DMS53 treated with DMSO at 0.1 percent for 48 hours (cell line): ENCODE data around the gene INSC.

ENCODE experiments used
- DNase-seq: peaks from one replicate; lab custom pipeline; 2025; ENCODE audit not compliant: unreplicated experiment; lab: John Stamatoyannopoulos, UW

The INSC gene

DNA sequence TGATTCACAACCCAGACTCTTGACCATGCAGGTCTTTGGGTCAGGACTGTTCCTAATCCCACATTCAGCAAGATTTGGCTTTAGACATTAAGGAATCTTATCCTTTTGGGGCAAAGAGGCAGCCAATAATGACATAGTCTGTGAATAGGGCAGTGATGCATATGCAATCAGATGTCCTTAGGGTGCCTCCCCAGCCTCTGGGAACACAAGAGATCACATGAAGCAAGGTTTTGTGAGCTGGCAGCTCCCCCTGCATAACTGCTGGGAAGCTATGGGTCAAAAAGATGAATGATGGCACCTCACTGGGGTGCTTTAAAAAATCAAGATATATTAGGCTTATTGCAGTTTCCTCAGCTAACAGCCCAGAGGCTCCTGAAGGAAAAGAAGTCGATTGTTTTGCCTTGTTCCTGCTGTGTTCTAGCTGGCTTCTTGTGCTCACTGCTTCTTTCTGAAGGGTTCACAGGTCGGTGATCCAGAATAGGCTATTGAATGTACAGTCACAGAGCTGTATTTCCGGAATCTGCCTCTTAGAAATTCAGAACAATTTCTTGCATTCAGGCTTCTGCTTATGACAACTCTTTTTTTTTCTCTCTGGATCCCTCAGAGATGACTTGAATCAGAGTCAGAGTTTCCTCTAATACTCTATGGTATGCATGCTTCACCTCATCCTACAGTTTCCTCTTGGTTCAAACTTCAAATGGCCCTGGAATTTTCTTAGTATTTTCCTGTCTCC lies 31.7 kb downstream of the INSC start:
- DNase-seq, result no peak

DNA sequence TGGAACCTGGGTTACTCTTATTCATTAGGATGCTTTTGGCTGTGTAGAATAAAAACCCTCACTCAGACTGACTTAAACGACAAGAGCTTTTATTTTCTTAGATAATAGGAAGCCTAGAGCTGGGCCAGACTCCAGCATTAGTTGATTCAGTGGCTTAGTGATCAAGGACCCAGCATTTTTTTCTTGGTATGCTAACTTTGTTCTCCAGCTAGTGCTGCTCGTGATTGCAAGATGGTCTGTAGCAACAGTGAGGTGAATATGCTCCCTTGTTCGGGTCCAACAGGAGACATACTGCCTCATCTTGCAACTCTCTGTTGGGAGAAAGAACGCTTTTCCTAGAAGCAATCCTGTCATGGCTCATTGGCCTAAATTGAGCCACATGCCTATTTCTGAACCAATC lies 33.4 kb downstream of the INSC start:
- DNase-seq, result no peak

DNA sequence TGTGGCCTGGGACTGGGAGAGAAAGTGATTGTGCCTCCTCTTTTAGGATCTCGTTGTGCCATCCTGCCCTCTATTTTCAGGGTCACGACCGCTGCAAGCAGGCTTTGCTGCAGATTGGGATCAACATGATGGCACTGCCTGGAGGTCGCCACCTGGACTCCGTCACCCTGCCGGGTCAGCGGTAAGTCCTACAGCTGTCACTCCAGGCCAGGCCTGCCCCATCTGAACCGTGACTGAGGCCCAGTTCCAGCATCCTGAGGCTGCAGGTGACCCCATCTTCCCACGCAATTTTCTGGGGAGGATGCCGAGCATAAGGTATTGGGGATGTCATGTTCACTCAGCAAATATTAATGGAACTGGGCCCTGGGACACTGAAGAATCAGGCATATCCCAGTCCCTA lies 34.3 kb downstream of the INSC start:
- DNase-seq, result no peak

DNA sequence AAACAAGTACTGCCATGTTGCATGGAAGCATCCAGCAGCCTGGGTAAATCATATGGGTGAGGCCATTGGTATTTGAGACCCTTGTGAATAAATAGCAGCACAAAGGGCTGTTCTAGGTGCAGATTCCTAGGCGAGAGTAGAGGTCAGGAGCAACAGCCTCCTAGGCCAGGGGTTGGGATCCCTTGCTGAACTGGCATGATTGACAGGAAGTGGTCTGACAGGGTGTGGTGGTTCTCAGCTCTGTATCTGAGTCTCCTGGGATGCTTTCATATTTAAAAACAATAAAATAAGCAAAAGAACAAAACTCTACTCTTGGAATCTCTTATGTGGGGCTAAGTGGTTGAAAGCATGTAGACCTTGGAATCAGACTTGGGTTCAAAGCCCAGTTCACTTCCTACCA lies 35.8 kb downstream of the INSC start:
- DNase-seq, result no peak

DNA sequence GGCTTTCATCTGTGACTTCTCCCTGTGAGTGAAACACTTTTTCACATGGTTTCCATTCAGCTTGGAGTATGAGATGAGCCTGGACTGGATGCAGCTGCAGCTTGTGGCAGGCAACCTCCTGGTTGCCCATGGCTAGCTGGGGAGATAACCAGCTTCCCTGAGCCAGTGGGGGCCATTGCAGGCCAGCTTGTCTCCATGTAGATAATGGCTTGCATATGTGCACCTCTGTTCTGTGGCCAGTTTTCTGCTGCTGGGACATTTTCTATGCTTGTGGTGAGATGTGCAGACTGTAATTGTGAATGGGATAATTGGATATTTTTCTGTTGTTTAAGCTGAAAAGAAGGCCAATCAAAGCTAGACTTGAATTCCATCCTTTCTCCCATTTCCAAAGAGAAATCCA lies 38.5 kb downstream of the INSC start:
- DNase-seq, result no peak

DNA sequence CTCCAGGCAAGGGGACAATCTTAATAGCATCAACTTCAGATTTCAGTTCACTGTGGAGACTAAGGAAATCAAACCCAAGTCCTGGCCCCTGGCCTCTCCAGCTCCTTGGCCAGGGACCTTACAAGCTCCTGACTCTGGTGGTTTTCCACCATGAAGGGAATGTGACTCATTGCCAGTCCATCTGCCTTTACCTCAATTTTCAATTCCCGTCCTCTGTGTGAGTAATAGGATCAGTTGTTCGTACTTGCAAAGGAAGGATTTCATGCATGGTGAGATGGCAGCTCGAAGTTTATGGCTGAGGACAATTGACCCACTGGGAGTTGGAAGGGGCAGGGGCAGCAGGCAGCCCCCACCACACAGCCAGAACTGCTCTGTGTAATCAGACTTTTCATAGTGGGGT lies 42.5 kb downstream of the INSC start:
- no peak for DNase-seq

DNA sequence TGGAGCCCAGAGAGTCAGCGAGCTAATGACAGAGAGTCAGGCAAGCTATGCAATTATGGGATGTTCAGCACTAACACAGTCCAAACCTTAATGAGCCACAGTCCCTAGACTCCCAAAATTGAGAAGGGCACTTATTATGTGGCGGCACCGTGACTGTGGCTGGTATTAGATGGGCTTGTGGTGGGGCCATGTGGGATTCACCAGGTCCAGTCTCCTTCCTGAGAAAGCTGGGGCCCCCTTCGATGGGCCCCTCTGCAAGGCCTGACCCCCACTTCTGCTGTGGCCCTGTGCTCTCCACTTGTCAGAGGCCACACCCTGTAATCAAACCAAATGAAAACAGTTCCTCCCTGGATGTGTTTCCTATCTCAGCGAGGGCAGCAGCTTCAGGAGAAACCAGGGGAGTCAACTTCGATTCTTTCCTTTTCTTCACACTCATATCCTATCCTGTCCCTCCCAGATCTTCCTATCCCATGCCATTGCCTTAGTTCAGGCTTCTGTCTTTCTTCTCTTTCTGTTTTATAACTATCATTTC lies 42.9 kb downstream of the INSC start:
- no peak for DNase-seq

DNA sequence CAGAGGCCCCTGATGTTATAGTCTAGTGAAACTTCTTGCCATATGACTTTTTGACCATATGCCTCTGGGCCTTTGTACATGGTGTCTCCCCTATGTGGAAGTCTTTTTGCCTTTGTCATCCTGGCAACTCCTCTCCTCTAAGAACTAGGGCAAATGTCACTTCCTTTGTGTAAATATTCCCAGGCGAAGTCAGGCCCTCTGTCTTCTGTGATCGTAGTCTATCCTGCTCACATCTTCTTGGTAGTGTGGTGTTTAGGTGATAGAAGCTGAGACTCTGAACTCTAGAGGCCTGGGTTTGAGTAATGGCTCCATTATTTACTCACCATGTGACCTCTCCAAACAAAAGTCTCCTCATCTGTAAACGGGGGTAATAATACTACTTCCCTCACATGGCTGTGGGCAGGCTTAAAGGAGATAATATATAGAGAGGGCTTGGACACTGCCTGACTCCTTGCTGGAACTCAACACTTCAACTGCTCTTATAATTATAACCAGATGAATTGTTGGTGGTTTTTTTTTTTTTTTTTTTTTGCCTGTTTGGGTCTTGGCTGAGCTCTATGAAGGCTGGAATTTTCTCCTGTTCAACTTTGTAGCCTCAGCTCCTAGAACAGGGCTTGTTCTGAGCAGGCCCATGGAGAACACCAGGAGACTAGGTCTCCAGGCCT lies 43.8 kb downstream of the INSC start:
- no peak for DNase-seq

DNA sequence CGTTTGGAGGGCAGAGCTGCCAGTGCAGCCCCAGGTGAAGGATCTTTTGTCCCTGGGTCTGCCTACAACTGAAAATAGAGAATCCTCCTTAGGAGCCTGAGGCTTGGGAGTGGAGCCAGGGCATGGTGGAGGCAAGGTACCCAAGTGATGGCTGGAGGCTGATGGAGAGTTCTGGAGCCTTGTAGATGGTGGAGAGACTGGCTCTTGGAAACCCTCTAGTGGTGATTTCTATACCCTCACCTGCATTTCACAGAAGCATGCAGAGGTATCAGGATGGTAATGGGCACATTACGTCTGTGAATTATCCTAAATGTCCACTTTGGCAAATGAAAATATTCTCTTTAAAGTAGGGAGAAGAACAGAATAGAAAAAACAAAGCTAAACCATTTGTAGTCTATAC lies 44.4 kb downstream of the INSC start:
- DNase-seq, result no peak

DNA sequence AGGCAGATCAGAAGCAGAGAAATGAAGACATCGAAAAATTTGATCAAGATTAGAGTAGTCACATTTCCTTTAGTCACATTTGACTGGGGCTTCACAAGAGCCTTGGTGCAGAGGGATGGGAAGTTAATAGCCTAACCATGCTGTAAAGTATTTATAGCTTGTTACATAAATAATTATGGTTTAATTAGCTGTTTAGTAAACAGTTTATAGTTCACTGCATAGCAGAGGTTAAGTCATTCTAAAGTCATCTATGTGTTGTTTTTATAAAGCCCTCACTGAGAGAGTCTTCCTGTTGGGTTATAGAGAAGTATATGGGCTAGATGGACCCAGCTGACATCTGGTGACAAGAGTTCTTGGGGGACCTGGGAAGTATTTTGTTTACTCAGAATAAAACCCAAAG lies 47.1 kb downstream of the INSC start:
- DNase-seq, result no peak

DNA sequence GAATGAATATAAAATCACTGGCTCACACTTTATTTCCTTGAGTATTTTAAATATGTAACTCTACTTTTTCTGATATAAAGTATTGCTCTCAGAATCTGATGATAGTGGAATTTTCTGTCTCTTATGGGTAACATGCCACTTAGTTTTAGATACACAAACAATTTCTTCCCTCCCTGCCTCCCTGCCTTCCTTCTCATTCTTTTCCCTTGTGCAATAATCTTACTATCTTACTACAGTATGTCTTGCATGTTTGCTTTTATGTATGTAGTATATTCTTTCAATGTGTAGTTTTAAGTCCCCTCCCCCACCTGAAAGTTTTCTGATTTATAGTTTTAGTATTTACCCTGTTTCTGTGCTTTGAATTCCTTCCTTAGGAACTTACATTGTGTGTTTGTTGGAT lies 48.4 kb downstream of the INSC start:
- no peak for DNase-seq

DNA sequence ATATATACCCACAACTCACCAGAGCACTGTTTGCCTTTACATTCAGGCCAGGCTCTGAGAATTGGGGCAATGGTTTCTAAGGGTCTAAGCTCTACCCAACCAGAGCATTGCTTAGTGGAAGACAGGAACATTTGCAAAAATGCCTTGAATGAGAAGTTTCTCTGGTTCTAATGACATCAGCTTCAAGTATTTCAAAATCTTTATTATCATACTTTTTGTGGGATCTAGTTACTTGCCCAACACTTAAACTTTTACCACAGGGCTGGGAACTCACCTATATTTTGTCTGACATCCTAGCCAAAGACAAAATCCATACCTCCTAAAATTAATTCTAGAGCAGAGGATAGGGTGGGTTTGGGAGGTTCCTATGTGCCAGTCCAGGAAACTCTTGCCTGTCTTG lies 51.5 kb downstream of the INSC start:
- no peak for DNase-seq

DNA sequence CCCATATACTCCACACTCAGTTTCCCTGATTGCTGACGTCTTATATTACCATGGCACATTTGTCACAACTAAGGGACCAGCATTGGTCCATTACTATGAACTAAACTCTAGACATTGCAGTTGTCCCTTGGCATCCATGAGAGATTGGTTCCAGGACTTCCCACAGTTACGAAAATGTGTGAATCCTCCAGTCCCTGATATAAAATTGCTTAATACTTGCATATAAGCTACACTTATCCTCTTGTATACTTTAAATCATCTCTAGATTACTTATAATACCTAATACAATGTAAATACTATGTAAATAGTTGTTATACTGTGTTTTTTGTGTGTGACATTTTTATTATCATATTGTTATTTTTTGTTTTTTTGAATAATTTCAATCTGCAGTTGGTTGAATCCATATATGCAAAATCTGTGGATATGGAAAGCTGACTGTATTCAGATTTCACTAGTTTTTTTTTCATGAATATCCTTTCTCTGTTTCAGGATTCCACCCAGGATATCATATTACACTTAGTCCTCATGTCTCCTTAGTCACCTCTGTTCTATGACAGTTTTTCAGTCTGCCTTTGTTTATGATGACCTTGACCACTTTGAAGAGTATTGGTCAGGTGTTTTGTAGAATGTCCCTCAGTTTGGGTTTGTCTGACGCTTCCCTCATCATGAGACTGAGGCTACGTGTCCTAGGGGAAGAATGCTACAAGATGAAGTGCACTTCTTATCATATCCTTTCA lies 55.3 kb downstream of the INSC start:
- DNase-seq, result peak; percentile 82

DNA sequence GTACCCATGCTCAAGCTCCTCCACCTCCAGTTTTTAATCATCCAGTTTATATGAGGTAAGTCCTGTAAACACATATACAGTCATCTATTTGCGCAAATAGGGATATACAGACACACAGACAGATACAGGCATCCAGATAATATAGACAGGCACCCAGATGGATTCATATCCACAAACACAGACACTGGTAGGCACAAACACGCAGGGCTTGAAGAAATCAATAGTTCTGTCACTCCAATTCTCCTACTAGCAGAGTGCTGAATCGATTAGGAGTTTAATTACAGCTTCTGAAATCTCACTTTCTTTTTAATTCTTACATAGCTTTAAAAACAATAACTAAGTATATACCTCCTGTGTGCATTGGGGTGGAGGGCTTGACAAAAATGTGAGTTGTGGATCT lies 56.0 kb downstream of the INSC start:
- DNase-seq, result no peak

DNA sequence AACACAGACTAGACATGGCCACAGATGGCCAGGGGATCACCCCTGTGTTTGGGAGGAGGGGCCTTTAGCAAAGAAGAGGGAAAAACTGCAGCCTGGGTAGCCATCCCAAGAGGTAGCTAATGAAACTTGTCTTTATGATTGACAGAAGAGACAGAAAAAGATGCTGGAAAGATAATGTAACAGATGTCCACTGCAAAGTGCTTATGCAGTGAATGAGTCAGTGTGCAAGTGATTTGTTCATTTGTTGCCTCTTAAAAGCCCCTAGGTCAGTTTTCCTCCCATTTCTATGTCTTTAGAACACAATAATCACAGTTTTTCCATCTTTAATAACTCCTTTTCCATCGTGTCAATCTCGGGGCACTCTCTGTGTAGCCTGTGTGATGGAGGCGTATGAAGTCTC lies 57.2 kb downstream of the INSC start:
- DNase-seq, result no peak

DNA sequence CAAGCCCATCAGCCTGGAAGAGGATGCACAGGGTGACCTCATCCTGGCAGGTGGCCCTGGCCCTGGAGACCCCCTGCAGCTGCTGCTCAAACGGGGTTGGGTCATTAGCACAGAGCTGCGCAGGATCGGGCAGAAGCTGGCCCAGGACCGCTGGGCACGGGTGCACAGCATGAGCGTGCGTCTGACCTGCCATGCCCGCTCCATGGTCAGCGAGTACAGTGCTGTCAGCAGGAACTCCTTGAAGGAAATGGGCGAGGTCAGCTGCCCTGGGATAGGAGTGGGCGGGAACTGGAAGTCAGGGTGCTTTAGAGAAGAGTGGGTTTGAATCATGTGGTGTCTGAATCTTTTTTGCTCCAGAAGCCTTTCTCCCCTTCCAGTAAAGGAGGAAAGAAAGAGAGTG lies 61.1 kb downstream of the INSC start:
- no peak for DNase-seq

DNA sequence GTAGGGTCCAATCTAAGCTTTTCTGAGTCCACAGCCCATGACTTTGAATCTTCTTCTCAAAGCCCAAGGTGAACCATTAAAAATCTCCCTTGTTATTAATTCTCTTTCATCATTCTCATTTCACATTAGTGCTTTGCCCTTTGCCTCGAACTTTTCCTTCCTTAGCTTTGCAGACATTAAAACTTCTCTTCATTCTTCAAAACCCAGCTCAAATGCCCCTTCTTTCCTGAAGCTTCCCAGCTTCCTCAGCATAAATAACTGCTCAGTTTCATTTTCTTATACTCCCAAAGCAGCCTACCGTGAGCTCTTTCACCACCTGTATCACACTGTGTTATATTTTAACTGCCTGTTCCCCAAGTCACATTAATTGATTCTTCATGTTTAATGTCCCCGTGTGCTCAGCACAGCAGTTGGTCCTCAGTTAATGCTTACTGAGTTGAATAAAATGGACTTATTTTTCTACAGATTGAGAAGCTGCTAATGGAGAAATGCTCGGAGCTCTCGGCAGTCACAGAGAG lies 62.0 kb downstream of the INSC start:
- DNase-seq, result no peak

DNA sequence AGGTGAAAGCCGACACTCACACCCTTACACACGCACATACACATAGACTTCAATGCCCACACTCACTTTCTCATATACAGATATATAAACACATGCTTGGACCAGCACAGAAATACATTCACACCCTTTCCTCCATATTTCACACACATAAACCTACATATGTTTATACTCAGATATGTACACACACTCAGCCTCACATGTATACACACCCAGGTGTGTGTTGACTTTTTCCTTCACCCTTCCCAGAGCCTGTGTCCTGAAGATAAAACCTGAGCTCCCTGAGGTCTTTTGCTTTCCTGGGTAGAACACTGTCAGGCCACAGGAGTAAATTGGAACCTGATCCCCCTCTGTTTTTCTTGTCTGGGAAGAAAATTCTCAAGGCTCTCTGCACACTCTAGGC lies 62.8 kb downstream of the INSC start:
- DNase-seq, result no peak

DNA sequence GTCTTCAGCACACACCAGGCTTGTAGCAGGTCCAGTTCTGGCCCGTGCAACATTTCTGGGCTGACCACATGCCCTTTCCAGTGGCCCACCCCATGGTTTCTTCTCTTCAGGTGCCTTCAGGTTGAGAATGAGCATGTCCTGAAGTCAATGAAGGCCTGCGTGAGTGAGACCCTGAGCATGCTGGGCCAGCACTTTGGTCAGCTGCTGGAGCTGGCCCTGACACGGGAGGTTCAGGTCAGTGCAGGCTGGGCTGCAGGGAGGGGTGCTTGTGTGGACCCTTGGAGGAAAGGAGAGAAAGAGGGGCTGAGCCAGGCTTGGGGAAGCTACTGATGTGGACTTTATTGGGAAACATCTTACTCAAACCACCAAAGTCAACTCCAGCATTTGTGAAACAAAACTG lies 63.5 kb downstream of the INSC start:
- DNase-seq, result no peak

DNA sequence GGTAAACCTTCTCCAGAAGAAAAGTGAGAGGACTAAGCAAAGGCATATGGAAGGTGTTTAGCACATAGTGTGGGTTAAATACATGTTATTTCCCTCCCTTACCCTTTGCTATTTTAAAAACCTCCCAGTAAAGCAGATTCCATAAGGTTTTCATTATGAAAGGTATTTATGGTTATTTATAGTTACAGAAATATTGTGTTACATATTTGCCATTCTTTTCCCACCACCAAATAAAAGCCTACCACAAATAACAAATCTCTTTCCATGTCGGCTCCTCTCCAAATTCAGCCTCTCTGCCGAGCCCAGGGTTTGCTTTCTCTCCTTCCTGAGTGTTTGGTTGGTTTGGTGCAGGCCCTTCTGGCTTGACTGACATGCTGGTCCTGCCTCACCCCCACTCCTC lies 64.4 kb downstream of the INSC start:
- no peak for DNase-seq

DNA sequence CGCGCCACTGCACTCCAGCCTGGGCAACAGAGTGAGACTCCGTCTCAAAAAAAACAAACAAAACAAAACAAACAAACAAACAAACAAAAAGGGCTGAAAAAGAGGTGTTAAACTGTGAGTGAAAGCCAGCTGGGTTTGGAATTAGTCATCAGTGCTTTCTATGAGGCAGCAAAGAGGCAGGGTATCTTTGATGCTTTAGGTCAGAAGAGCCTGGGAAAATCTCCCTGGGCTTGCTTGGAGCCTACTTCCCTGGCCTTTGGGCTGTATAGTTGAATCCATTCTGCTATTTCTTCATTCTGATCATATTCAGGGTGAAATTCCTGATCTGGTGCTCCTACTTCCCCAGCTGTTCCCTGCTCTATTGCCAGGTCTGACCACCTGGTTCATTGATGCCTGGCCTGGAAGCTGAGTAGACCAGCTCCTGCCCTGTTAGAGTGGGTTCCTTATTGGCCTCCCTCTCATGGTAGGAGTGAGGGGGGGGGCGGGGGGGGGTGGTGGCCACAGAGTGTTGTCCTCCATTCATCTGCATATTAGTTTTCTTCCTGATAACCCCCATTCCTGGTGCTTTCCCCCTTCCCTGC lies 65.6 kb downstream of the INSC start:
- DNase-seq, result no peak

DNA sequence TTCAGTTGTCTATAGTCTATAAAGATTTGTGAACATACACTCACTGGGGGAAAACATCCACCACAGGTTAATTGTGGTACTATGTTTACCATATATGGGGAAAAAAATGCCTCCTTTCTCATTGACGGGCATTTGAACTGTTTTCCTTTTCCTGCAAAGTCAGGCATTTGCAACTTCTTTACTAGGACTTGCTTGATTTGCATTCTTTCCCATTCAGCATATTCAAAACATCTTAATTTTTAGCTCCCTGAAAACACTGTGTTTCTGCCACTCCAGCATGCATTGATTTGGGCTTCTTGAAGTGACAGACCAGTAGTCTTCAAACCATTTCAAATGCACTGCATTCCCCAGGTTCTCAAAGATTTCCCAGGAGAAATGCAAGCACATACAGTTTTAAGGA lies 67.6 kb downstream of the INSC start:
- DNase-seq, result no peak
